Vagina (tissue), 2 donors: ENCODE data around the gene NCBP2L. TPM values are rescaled to one million over a fixed set of nuclear protein-coding genes. Genes with fewer than 3 reads are reported as not detected.

Experiments
- DNase-seq, 2 donors: peaks; one replicate each; pipeline ENCODE4 v3.0.0-alpha.2; 2017; ENCODE audit errors: extremely low spot score in 2 of 2
- H3K27ac ChIP-seq: fragments of 200-600 bp; sonication (generic); one replicate; pipeline ENCODE4 v1.5.1; 2019
- H3K27me3 ChIP-seq: fragments of 200-600 bp; sonication (generic); one replicate; pipeline ENCODE4 v1.5.1; 2019
- H3K36me3 ChIP-seq, 2 donors: fragments of 200-600 bp; sonication (generic); one replicate each; pipeline ENCODE4 v1.5.1; 2017 to 2019
- H3K4me1 ChIP-seq: fragments of 200-600 bp; sonication (generic); one replicate; pipeline ENCODE4 v1.5.1; 2019
- H3K4me3 ChIP-seq, 2 donors: fragments of 200-600 bp; sonication (generic); 1 replicate in 1 of 2; 2 replicates in 1 of 2; pipeline ENCODE4 v1.5.1; 2016 to 2019
- H3K9me3 ChIP-seq: fragments of 200-600 bp; sonication (generic); one replicate; pipeline ENCODE4 v1.5.1; 2019
- CTCF ChIP-seq, 3 experiments: fragments of 450-650 bp in 2 of 3; fragments of 200-600 bp in 1 of 3; sonication (generic) in 1 of 3; IDR thresholded peaks; one replicate each; pipeline ENCODE4 v1.5.1; 2017 to 2019; ENCODE audit warnings: antibody characterized with exemption in 3 of 3, mild to moderate bottlenecking in 2 of 3, moderate library complexity in 2 of 3
- POLR2A ChIP-seq, 2 donors: fragments of 450-650 bp; IDR thresholded peaks; one replicate each; pipeline ENCODE4 v1.6.1; 2017; ENCODE audit warnings: antibody characterized with exemption in 2 of 2, mild to moderate bottlenecking in 2 of 2, moderate library complexity in 2 of 2
- POLR2AphosphoS5 ChIP-seq, 2 donors: sonication (generic); formaldehyde crosslinking; IDR thresholded peaks; one replicate each; pipeline ENCODE4 v1.9.0; 2017; ENCODE audit warnings: antibody characterized with exemption in 2 of 2, mild to moderate bottlenecking in 2 of 2, low read depth in 1 of 2; ENCODE audit not compliant: insufficient read depth in 1 of 2
- intact Hi-C: fragments of 100-400 bp; cut with DNase I; formaldehyde crosslinking; loops from one replicate; pipeline ENCODE4 v1.15.1; 2023
- total RNA-seq: library from RNA; depleted of rRNA; stranded (reverse); fragments of >200 nt; gene quantifications from one replicate; pipeline ENCODE4 v1.2.3, GENCODE V29; 2016

The NCBP2L gene
- total RNA-seq, 1 donor from 2014 or later: not detected

- no peak for DNase-seq
- no peak overlapping the region for H3K4me3 ChIP-seq
- no peaks in the 10 kb centered on the region for H3K27me3 ChIP-seq
- no peaks in the 10 kb centered on the region for H3K36me3 ChIP-seq
- no peaks in the 10 kb centered on the region for H3K9me3 ChIP-seq
- intact Hi-C loops: no loop called here
- no peak overlapping the region for H3K27ac ChIP-seq
- no peak for TF ChIP-seq CTCF (IDR thresholded peaks at IDR 0.05)
- TF ChIP-seq POLR2AphosphoS5 (IDR thresholded peaks at IDR 0.05; ENCODE audit: insufficient read depth in 1 of 2, low read depth in 1 of 2): no peak
- H3K4me1 ChIP-seq: no peaks in the 10 kb centered on the region
Observed at GRCh38 chrX:107760304-107761077, 17.0 kb upstream of the NCBP2L start.

DNA sequence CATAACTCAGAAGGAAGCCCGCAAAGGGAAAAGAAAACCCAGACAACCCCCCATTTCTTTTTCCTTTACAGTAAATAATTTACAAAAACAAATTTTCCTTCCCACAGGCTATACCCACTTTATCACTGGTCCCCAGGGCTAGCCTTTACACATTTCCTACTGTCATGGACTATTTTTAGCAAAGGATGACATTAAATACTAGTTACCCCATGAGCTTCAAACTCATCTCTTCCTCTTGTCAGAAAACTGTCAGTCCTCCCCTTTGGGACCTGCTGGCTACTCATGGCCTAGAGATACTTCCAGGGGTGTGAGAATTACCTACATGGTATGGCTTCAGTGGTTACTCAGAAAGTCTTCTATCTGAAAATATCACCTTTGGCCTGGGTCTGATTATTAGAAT lies 13.9 kb upstream of the NCBP2L start:
- H3K4me1 ChIP-seq: peaks cover 7% of the 10 kb centered on the region
- intact Hi-C loops: no loop called here
- no peaks in the 10 kb centered on the region for H3K36me3 ChIP-seq
- H3K9me3 ChIP-seq: no peaks in the 10 kb centered on the region
- H3K4me3 ChIP-seq: no peak overlapping the region
- no peaks in the 10 kb centered on the region for H3K27me3 ChIP-seq
- no peak for TF ChIP-seq POLR2AphosphoS5 (IDR thresholded peaks at IDR 0.05; ENCODE audit: insufficient read depth in 1 of 2, low read depth in 1 of 2)
- TF ChIP-seq POLR2A (IDR thresholded peaks at IDR 0.05): no peak
- no peak for TF ChIP-seq CTCF (IDR thresholded peaks at IDR 0.05)
- no peak overlapping the region for H3K27ac ChIP-seq
- DNase-seq: no peak

- H3K4me1 ChIP-seq: peaks cover 7% of the 10 kb centered on the region
- no peaks in the 10 kb centered on the region for H3K36me3 ChIP-seq
- intact Hi-C loops: no loop called here
- H3K4me3 ChIP-seq: no peak overlapping the region
- no peak for TF ChIP-seq POLR2A (IDR thresholded peaks at IDR 0.05)
- no peak for TF ChIP-seq POLR2AphosphoS5 (IDR thresholded peaks at IDR 0.05; ENCODE audit: insufficient read depth in 1 of 2, low read depth in 1 of 2)
- no peak for TF ChIP-seq CTCF (IDR thresholded peaks at IDR 0.05)
- H3K27ac ChIP-seq: no peak overlapping the region
- no peak for DNase-seq
- H3K9me3 ChIP-seq: no peaks in the 10 kb centered on the region
- no peaks in the 10 kb centered on the region for H3K27me3 ChIP-seq
Observed at GRCh38 chrX:107764845-107765608, 12.5 kb upstream of the NCBP2L start.

- no peaks in the 10 kb centered on the region for H3K36me3 ChIP-seq
- no peaks in the 10 kb centered on the region for H3K9me3 ChIP-seq
- TF ChIP-seq POLR2A (IDR thresholded peaks at IDR 0.05): no peak
- TF ChIP-seq POLR2AphosphoS5 (IDR thresholded peaks at IDR 0.05; ENCODE audit: insufficient read depth in 1 of 2, low read depth in 1 of 2): peak in 1 of 2 donors; percentile 42
- H3K4me3 ChIP-seq: no peak overlapping the region
- DNase-seq: peak in 1 of 2 donors; percentile 89
- no peaks in the 10 kb centered on the region for H3K27me3 ChIP-seq
- intact Hi-C loops: no loop called here
- H3K27ac ChIP-seq: peak overlapping the region; percentile 53
- H3K4me1 ChIP-seq: peaks cover 7% of the 10 kb centered on the region
Observed at GRCh38 chrX:107766470-107767150, 10.9 kb upstream of the NCBP2L start.

DNA sequence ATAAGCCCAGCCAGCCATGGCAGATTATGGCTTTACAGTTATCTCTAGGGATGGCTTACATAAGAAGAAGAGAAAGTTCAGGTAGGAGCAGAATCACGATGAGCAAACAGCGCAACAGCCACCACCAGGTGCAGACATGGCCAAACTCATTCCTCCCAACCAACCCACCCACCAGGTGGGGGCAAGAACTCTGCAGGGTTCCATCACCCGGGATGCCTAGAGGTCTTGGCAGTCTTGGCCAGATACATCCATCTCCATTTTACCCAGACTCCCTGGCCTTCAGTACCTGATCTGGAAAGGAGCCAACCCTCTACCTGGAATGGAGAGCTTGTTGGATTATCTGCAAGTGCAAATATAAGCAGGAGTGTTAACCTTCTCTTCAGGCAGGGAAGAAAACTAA lies 9.5 kb upstream of the NCBP2L start:
- Histone ChIP-seq H3K27ac (no peak overlapping the region), H3K4me3 (no peak overlapping the region), H3K4me1 (peaks cover 10% of the 10 kb centered on the region), H3K27me3 (no peaks in the 10 kb centered on the region), H3K36me3 (no peaks in the 10 kb centered on the region), H3K9me3 (no peaks in the 10 kb centered on the region)
- TF ChIP-seq CTCF (IDR thresholded peaks at IDR 0.05): no peak
- TF ChIP-seq POLR2A (IDR thresholded peaks at IDR 0.05): no peak
- TF ChIP-seq POLR2AphosphoS5 (IDR thresholded peaks at IDR 0.05; ENCODE audit: insufficient read depth in 1 of 2, low read depth in 1 of 2): no peak
- intact Hi-C loops: no loop called here
- peak in 1 of 2 donors; percentile 70 for DNase-seq
